HG02943 (cell line): Measurements from ENCODE around the gene ITGB7.
A peak's percentile ranks its signal among the peaks of the same experiment; 100 is the strongest.

Experiments used
- ATAC-seq: cut with Tn5 transposase; IDR thresholded peaks from one replicate; pipeline ENCODE4 v1.9.1; 2021; ENCODE audit warnings: mild to moderate bottlenecking, low read depth, moderate library complexity; ENCODE audit not compliant: unreplicated experiment

The ITGB7 gene

GRCh38 chr12:53207042-53207441 lies at the start of gene ITGB7:
TSS of gene ITGB7 (minus strand) at chr12:53207251. CDS start at chr12:53200443, 6,808 bp downstream.
- no peak for ATAC-seq

- ATAC-seq, result no peak
Measured at GRCh38 chr12:53255996-53256395, 48.9 kb upstream of the ITGB7 start.

GRCh38 chr12:53254816-53255545 lies 47.9 kb upstream of the ITGB7 start:
- no peak for ATAC-seq

- no peak for ATAC-seq
Measured at GRCh38 chr12:53253298-53253697, 46.2 kb upstream of the ITGB7 start.

- ATAC-seq, result no peak
Measured at GRCh38 chr12:53252349-53252916, 45.4 kb upstream of the ITGB7 start.

GRCh38 chr12:53251477-53252348 lies 44.7 kb upstream of the ITGB7 start:
- peak; percentile 71 for ATAC-seq

- ATAC-seq, result no peak
Measured at GRCh38 chr12:53245286-53245685, 38.2 kb upstream of the ITGB7 start.

GRCh38 chr12:53244337-53244736 lies 37.3 kb upstream of the ITGB7 start:
- ATAC-seq, result no peak

- ATAC-seq, result no peak
Measured at GRCh38 chr12:53241623-53242412, 34.8 kb upstream of the ITGB7 start.

GRCh38 chr12:53239643-53240258 lies 32.7 kb upstream of the ITGB7 start:
- no peak for ATAC-seq

GRCh38 chr12:53236443-53237111 lies 29.5 kb upstream of the ITGB7 start:
- ATAC-seq, result no peak

GRCh38 chr12:53235742-53236442 lies 28.8 kb upstream of the ITGB7 start:
- ATAC-seq, result no peak

GRCh38 chr12:53235164-53235563 lies 28.1 kb upstream of the ITGB7 start:
- ATAC-seq, result no peak

GRCh38 chr12:53234271-53234914 lies 27.3 kb upstream of the ITGB7 start:
- ATAC-seq, result no peak

- no peak for ATAC-seq
Measured at GRCh38 chr12:53233671-53234121, 26.6 kb upstream of the ITGB7 start.

- no peak for ATAC-seq
Measured at GRCh38 chr12:53232646-53233461, 25.8 kb upstream of the ITGB7 start.

- ATAC-seq, result no peak
Measured at GRCh38 chr12:53231921-53232645, 25.0 kb upstream of the ITGB7 start, which contains the start of gene RARG. TSS of gene RARG (minus strand) at chr12:53232209. CDS start at chr12:53227545, 4,664 bp downstream.
